GM12874 (cell line): Measurements from ENCODE around the gene DCAF12.

ENCODE experiments used
- TF ChIP-seq, protein P1 (sequence below): IDR thresholded peaks from 2 replicates; pipeline ENCODE4 v1.5.1; 2011; ENCODE audit warnings: low read depth, mild to moderate bottlenecking, control low read depth, low read length, moderate library complexity; ENCODE audit not compliant: insufficient read depth

The DCAF12 gene

DNA sequence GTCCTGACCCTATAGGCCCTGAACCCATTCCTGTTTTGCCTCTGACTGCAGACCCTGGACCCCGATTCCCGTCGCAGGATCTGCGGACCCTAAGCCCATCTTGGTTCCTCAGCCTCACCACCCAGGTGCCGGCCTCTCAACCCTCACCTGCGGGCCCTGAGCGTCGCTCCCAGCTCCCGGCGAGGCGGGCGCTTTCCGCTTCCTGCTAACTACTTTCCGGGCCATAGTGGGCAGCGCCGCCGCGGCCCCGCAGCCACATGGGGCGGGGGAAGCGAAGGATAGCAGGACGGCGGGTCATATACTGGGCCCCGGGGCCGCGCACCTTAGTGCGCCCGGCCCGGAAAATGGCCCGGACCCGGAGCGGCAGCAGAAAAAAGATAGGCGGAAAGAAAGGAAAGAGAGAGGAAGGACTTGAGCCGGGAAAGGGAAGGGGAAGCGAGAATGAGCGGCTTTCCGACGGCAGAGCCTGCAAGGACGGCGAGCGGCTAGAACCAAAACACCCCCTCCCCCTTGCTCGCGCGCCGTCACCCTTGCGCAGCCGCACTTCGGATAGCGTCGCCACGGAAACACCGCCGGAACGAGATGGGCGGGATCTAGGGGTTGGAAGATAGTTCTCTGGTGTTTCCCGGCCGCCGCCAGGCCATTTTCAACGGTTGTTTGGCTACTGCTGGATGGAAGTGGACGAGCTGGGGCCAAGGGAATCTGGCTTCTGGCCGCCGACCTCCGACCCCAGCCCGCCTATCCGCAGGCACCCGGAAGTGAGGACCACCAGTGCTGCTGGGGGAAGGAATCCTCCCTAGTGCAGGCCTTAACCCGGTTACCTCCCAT lies at the start of gene DCAF12:
DCAF12 (minus strand) TSS at position 492 of the 828 bp plus-strand sequence; CDS start at position 225, 267 bp downstream.
- TF ChIP-seq, protein P1, sequence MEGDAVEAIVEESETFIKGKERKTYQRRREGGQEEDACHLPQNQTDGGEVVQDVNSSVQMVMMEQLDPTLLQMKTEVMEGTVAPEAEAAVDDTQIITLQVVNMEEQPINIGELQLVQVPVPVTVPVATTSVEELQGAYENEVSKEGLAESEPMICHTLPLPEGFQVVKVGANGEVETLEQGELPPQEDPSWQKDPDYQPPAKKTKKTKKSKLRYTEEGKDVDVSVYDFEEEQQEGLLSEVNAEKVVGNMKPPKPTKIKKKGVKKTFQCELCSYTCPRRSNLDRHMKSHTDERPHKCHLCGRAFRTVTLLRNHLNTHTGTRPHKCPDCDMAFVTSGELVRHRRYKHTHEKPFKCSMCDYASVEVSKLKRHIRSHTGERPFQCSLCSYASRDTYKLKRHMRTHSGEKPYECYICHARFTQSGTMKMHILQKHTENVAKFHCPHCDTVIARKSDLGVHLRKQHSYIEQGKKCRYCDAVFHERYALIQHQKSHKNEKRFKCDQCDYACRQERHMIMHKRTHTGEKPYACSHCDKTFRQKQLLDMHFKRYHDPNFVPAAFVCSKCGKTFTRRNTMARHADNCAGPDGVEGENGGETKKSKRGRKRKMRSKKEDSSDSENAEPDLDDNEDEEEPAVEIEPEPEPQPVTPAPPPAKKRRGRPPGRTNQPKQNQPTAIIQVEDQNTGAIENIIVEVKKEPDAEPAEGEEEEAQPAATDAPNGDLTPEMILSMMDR = no peak

DNA sequence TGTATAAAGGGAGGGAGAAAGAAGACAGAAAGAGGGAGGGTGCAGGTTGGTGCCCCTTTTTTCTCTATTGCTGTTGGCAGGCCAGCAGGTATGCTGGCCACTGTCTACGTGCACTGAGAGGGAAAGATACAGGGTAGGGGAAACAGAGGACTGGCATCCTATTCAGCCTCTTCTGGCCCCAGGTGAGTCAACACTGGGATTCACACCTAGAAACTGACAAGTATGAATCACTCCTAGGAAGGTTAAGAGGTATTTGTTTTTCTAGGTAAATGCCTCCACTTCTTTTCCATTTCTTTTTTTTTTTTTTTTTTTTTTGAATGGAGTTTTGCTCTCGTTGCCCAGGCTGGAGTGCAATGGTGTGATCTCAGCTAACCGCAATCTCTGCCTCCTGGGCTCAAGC lies 49.6 kb upstream of the DCAF12 start:
- TF ChIP-seq, protein P1 = no peak

DNA sequence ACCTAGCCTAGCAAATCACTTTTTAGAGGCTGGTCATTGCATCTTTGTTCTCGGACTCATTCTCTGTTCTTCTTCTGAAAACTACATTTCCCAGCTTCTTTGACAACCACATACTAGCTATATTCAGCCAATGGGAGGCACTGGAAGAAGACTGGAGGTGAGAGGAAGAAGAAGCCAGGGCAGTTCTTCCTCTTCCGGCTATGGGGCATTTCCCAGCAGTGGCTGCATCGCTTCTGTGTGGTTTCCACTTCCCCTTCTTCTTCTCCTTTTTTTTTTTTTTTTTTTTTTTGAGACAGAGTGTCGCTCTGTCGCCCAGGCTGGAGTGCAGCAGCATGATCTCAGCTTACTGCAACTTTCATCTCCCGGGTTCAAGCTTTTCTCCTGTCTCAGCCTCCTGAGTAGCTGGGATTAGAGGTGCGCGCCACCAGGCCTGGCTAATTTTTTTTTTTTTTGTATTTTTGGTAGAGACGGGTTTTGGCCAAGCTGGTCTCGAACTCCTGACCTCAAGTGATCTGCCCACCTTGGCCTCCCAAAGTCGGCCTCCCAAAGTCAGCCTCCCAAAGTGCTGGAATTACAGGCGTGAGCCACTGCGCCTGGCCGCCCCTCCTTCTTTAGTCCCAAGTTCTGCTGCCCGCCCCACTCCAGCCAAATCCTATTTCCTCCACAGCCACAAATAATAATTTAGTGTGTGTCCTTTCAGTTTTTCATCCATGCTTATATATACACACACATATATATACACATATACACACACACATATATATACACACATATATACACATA lies 45.4 kb upstream of the DCAF12 start:
- TF ChIP-seq, protein P1 = no peak

DNA sequence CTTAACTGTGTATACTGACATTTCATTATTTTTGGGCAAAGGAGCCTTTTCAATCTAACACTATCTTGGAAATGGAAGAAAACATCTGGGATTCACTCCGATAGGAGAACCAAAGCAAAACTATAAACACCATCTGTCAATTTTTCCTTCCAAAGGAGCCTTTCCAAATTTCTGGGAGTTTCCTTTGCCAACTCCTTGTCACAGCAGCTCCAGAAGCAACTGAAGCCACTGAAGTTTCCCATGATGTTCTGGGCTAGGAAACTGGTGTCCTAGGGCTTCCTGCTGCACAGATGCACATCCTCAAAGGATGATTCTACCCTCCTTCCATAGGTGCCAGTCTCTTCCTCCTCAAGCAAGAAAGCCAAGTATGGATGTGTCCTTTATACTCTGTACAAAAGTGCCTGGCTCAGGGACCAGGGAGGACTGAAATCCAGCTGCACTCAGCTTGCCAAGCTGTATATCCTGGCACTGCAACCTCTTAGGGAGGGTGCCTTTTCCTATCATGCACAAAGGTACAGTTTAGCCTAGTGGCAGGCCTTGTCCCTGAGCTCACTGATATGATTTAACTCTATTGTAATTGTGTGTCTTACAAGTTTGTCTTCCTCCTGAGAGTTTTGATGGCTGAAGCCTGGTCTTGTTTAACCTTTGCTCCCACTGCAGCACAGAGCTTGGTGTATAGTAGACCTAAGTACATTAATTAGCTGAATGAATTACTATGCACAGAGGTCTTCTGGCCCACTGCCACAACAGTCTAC lies 43.9 kb upstream of the DCAF12 start:
- TF ChIP-seq, protein P1 = no peak

DNA sequence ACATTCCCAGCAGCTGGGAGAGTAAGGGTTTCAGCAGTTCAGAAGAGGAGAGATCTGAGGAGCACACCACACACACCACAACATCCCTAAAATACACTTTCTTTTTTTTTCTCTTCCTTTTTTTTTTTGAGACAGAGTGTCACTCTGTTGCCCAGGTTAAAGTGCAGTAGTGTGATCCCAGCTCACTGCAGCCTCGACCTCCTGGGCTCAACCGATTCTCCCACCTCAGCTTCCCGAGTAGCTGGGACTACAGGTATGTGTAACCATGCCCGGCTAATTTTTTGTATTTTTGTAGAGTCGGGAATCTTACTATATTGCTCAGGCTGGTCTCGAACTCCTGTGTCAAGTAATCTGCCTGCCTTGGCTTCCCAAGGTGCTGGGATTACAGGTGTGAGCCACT lies 42.6 kb upstream of the DCAF12 start:
- TF ChIP-seq, protein P1 = no peak

DNA sequence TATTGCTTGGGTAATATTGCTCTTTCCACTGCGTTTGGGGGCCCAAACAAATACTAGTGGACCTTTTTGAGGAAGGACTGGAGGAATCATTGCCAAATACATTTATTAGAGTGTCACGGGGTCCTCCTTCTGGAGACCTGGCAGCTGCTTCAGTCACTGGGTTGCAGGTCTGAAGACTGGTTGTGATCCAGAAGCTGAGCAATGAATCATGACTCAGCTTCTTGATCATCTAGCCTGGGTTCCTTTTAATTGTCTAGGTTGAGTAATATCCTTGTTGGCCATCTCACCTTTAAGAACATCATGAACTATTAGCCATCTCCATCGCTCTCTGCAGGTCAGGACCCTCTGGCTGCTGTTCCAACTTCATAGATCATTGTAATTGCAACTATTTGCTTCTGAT lies 36.9 kb upstream of the DCAF12 start:
- TF ChIP-seq, protein P1 = no peak
